CD4-positive, alpha-beta memory T cell (primary cell): ENCODE measurements around the gene CCL25. TPM values are rescaled to one million over a fixed set of nuclear protein-coding genes. Genes with fewer than 3 reads are reported as not detected.
"Not testable (repeated sequence)": the region's sequence is repeated elsewhere in the genome, so short reads cannot be mapped to it uniquely, and the experiment has no call there.

ENCODE experiments used
- CTCF ChIA-PET: fragments of 350-600 bp; sonication (Branson Sonifier 250); formaldehyde crosslinking; loops from one replicate; lab custom pipeline; 2021; ENCODE audit warnings: inconsistent platforms; ENCODE audit not compliant: partially characterized antibody; lab: Charles Lee
- POLR2A ChIA-PET: fragments of 350-600 bp; sonication (Branson Sonifier 250); formaldehyde crosslinking; loops from one replicate; lab custom pipeline; 2021; ENCODE audit not compliant: partially characterized antibody; lab: Charles Lee
- DNase-seq, 5 donors: peaks; one replicate each; pipeline versions ENCODE4 v3.0.0 to v3.0.0-alpha.2; 2020 to 2022; ENCODE audit warnings: mixed read lengths in 1 of 5
- H3K27ac ChIP-seq: one replicate; pipeline ENCODE4 v1.7.0; 2013; ENCODE audit warnings: low read depth, low read length
- H3K27me3 ChIP-seq: 2 replicates; pipeline ENCODE4 v1.7.0; 2013; ENCODE audit warnings: mild to moderate bottlenecking, low read length, moderate library complexity; ENCODE audit not compliant: insufficient read depth
- H3K36me3 ChIP-seq: 2 replicates; pipeline ENCODE4 v1.7.0; 2013; ENCODE audit warnings: mild to moderate bottlenecking, low read length, moderate library complexity; ENCODE audit not compliant: insufficient read depth
- H3K4me1 ChIP-seq: 2 replicates; pipeline ENCODE4 v1.7.0; 2013; ENCODE audit warnings: mild to moderate bottlenecking, low read length, moderate library complexity; ENCODE audit not compliant: insufficient read depth
- H3K4me3 ChIP-seq, 2 donors: one replicate each; pipeline ENCODE4 v1.7.0; 2013; ENCODE audit warnings: low read length in 2 of 2, mild to moderate bottlenecking in 1 of 2
- H3K9me3 ChIP-seq, 2 donors: one replicate each; pipeline ENCODE4 v1.7.0; 2013; ENCODE audit warnings: low read length in 2 of 2, control low read depth in 1 of 2; ENCODE audit not compliant: control insufficient read depth in 1 of 2
- H3K27ac Mint-ChIP-seq, 7 donors: one replicate each; pipeline ENCODE4 v1.8.0; 2020 to 2021; ENCODE audit warnings: mixed read lengths in 7 of 7, mild to moderate bottlenecking in 6 of 7, inconsistent platforms in 3 of 7, moderate library complexity in 3 of 7
- H3K27me3 Mint-ChIP-seq, 2 donors: one replicate each; pipeline ENCODE4 v1.8.0; 2020 to 2021; ENCODE audit warnings: mixed read lengths in 2 of 2
- H3K36me3 Mint-ChIP-seq, 2 donors: one replicate each; pipeline ENCODE4 v1.8.0; 2020 to 2021; ENCODE audit warnings: mixed read lengths in 2 of 2, inconsistent platforms in 1 of 2, mild to moderate bottlenecking in 1 of 2
- H3K4me1 Mint-ChIP-seq, 4 donors: one replicate each; pipeline ENCODE4 v1.8.0; 2020 to 2021; ENCODE audit warnings: mixed read lengths in 4 of 4, mild to moderate bottlenecking in 1 of 4
- H3K4me3 Mint-ChIP-seq, 8 donors: one replicate each; pipeline ENCODE4 v1.8.0; 2020 to 2021; ENCODE audit warnings: mixed read lengths in 8 of 8, mild to moderate bottlenecking in 7 of 8, moderate library complexity in 6 of 8, inconsistent platforms in 3 of 8
- H3K9me3 Mint-ChIP-seq, 8 donors: one replicate each; pipeline ENCODE4 v1.8.0; 2020 to 2021; ENCODE audit warnings: mixed read lengths in 8 of 8, mild to moderate bottlenecking in 5 of 8, inconsistent platforms in 3 of 8, moderate library complexity in 1 of 8
- intact Hi-C: fragments of 100-400 bp; cut with micrococcal nuclease; formaldehyde crosslinking; loops from one replicate; pipeline ENCODE4 v1.15.1; 2023
- polyA plus RNA-seq, 2 donors: library from polyadenylated mRNA; unstranded; fragments of 300-500 nt; fragmentation: Illumina TruSeq; gene quantifications; one replicate each; pipeline ENCODE4 v1.2.3, GENCODE V29; 2021
- total RNA-seq, 2 experiments: library from RNA; stranded (reverse); gene quantifications; one replicate each; pipeline ENCODE4 v1.2.3, GENCODE V29; 2021

The CCL25 gene
- total and polyA plus RNA-seq, 4 experiments from 2014 or later = not detected

GRCh38 chr19:8101910-8102309 is 49.4 kb downstream of the CCL25 start:
- H3K27ac Mint-ChIP-seq, CTCF ChIA-PET: not testable (repeated sequence)

GRCh38 chr19:8105471-8105870 is 52.9 kb downstream of the CCL25 start:
- H3K36me3 Mint-ChIP-seq = no peaks in the 10 kb centered on the region
- CTCF ChIA-PET = no interaction called here
- peaks cover 3 to 21% of the 10 kb centered on the region in 2 donors for H3K27me3 Mint-ChIP-seq

More at GRCh38 chr19:8101910-8102309, 49.4 kb downstream of the CCL25 start:
- H3K9me3 Mint-ChIP-seq, H3K4me3 ChIP-seq, H3K27me3 ChIP-seq, H3K36me3 ChIP-seq, intact Hi-C loops, H3K9me3 ChIP-seq, POLR2A ChIA-PET, H3K27ac ChIP-seq, H3K4me3 Mint-ChIP-seq, H3K4me1 ChIP-seq, H3K36me3 Mint-ChIP-seq, H3K4me1 Mint-ChIP-seq, DNase-seq: not testable (repeated sequence)
- H3K27me3 Mint-ChIP-seq = peaks cover 5 to 17% of the 10 kb centered on the region in 2 donors

GRCh38 chr19:8107301-8107903 is 54.8 kb downstream of the CCL25 start:
- Histone ChIP-seq H3K27me3 (no peaks in the 10 kb centered on the region), H3K9me3 (no peaks in the 10 kb centered on the region), H3K4me3 (no peak overlapping the region), H3K36me3 (no peaks in the 10 kb centered on the region), H3K4me1 (no peaks in the 10 kb centered on the region), H3K27ac (no peak overlapping the region)
- Mint-ChIP-seq H3K27me3 (peaks cover 5 to 17% of the 10 kb centered on the region in 2 donors), H3K36me3 (no peaks in the 10 kb centered on the region), H3K4me1 (no peaks in the 10 kb centered on the region), H3K9me3 (peaks cover 0 to 10% (median 2%) of the 10 kb centered on the region in 8 donors), H3K4me3 (no peak overlapping the region), H3K27ac (no peak overlapping the region)
- DNase-seq = no peak
- intact Hi-C loops = no loop called here
- CTCF ChIA-PET = no interaction called here
- POLR2A ChIA-PET = no interaction called here

More at GRCh38 chr19:8105471-8105870, 52.9 kb downstream of the CCL25 start:
- Mint-ChIP-seq H3K4me3 (no peak overlapping the region), H3K27ac (no peak overlapping the region), H3K4me1 (no peaks in the 10 kb centered on the region), H3K9me3 (peaks cover 0 to 10% (median under 1%) of the 10 kb centered on the region in 8 donors)
- H3K9me3 ChIP-seq = no peaks in the 10 kb centered on the region
- no peaks in the 10 kb centered on the region for H3K4me1 ChIP-seq
- no peaks in the 10 kb centered on the region for H3K27me3 ChIP-seq
- H3K4me3 ChIP-seq = no peak overlapping the region
- H3K36me3 ChIP-seq = no peaks in the 10 kb centered on the region
- no peak for DNase-seq
- POLR2A ChIA-PET = no interaction called here
- no peak overlapping the region for H3K27ac ChIP-seq
- intact Hi-C loops = no loop called here

DNA sequence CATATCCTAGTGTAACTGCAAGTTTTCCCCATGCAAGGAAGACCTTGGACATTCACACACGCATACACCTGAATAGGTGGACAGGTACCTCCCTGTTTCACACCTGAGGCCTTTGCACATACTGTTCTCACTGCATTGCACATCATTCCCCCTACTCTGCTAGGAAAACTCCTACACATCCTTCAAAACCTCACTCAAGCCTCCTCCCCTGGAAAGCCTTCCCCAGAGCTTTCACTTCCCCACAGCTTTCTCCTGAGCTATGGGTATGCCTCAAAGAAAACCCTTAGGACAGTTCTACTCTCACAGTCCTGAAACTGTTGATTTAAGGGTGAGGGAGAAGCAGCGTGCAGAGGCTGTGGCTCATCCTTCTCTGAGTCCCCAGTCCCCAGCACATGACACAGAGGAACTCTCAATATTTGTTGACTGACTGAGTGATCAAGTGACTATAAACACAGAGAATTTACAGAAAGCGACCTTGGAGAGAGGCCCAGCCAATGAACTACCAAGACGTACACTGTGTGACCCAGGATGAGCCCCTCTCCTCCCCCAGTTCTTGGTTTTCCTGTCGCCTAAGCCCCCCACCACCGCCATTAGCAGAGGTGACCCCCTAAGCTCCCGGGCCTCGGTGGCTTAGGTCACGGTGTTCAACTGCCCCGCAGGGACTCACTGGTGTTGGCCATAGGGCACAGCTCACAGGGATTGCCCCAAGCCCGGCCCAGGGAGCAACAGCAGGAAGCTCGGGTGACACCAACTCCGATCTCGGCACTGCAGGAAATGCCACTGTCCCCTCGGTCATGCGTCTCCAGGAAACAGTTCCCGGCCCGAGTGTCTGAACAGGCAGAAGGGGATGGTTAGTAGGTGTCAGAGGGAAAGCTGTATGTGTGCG is 56.2 kb downstream of the CCL25 start:
- Mint-ChIP-seq H3K27me3 (peaks cover 6 to 14% of the 10 kb centered on the region in 2 donors), H3K4me1 (no peaks in the 10 kb centered on the region), H3K4me3 (no peak overlapping the region), H3K9me3 (peaks cover 0 to 10% (median 0%) of the 10 kb centered on the region in 8 donors), H3K27ac (no peak overlapping the region), H3K36me3 (no peaks in the 10 kb centered on the region)
- no peak for DNase-seq
- Histone ChIP-seq H3K9me3 (no peaks in the 10 kb centered on the region), H3K4me1 (no peaks in the 10 kb centered on the region), H3K27ac (no peak overlapping the region), H3K27me3 (no peaks in the 10 kb centered on the region), H3K4me3 (no peak overlapping the region), H3K36me3 (no peaks in the 10 kb centered on the region)
- ChIA-PET POLR2A (no interaction called here), CTCF (no interaction called here)
- intact Hi-C loops = no loop called here

GRCh38 chr19:8109455-8109854 is 56.9 kb downstream of the CCL25 start:
- intact Hi-C loops = no loop called here
- POLR2A ChIA-PET = no interaction called here
- Histone ChIP-seq H3K4me3 (no peak overlapping the region), H3K4me1 (no peaks in the 10 kb centered on the region), H3K27ac (no peak overlapping the region), H3K27me3 (no peaks in the 10 kb centered on the region), H3K36me3 (no peaks in the 10 kb centered on the region), H3K9me3 (no peaks in the 10 kb centered on the region)
- Mint-ChIP-seq H3K27me3 (peaks cover 6 to 14% of the 10 kb centered on the region in 2 donors), H3K36me3 (no peaks in the 10 kb centered on the region), H3K4me3 (no peak overlapping the region), H3K9me3 (peaks cover 0 to 10% (median 0%) of the 10 kb centered on the region in 8 donors), H3K27ac (no peak overlapping the region), H3K4me1 (no peaks in the 10 kb centered on the region)
- no peak for DNase-seq
- CTCF ChIA-PET = no interaction called here

DNA sequence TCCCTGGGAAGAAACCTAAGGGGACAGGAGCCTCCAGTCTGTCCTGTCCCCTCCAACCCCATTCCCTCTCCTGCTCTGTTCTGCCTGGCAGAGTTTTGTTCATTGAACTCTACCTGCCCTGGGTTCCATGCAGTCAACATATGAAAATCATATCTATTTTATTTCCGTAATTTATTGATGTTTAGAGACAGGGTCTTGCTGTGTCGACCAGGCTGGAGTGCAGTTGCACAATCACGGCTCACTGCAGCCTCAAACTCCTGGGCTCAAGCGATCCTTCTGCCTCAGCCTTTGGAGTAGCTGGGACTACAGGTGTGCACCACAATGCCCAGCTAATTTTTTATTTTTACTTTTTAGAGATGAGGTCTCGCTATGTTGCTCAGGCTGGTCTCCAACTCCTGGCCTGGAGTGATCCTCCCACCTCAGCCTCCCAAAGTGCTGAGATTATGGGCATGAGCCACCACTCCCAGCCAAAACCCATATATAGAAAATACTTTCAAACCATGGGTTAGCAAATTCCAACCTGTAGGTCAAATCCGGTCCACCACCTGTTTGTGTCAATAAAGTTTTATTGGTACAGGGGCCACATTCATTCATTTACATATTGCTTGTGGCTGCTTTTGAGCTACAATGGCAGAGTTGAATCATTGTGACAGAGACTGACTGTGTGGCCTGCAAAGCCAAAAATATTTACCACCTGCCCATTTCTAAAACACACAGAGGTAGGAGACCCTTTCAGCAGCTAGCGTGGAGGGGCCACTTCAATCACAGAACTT is 57.5 kb downstream of the CCL25 start:
- POLR2A ChIA-PET = no interaction called here
- Histone ChIP-seq H3K36me3 (no peaks in the 10 kb centered on the region), H3K27ac (no peak overlapping the region), H3K4me1 (no peaks in the 10 kb centered on the region), H3K4me3 (no peak overlapping the region), H3K9me3 (no peaks in the 10 kb centered on the region), H3K27me3 (no peaks in the 10 kb centered on the region)
- H3K4me3 Mint-ChIP-seq = no peak overlapping the region
- peaks cover 0 to 10% (median 0%) of the 10 kb centered on the region in 8 donors for H3K9me3 Mint-ChIP-seq
- no peaks in the 10 kb centered on the region for H3K36me3 Mint-ChIP-seq
- H3K27ac Mint-ChIP-seq = no peak overlapping the region
- DNase-seq = no peak
- intact Hi-C loops = no loop called here
- no peaks in the 10 kb centered on the region for H3K4me1 Mint-ChIP-seq
- CTCF ChIA-PET = no interaction called here
- H3K27me3 Mint-ChIP-seq = peaks cover 6 to 14% of the 10 kb centered on the region in 2 donors

DNA sequence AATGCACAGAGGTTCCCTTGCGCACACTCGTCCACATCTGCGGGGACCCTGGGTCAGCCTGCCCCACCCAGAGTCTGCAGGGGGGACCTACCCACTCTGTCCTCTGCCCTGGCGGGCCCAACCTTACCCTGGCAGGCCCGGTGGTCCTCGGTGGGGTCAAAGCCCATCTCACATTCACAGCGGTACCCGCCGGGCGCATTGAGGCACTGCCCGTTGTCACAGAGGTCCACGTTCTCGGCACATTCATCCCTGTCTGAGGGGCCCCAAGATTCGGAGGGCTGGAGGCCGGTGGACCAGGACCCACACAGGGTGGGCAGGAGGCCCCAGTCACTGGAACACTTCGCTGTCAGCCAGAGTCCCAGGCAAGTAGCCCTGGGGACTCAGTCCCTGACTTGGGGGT is 58.4 kb downstream of the CCL25 start:
- Mint-ChIP-seq H3K36me3 (no peaks in the 10 kb centered on the region), H3K4me1 (no peaks in the 10 kb centered on the region), H3K4me3 (no peak overlapping the region), H3K9me3 (peaks cover 0 to 10% (median 0%) of the 10 kb centered on the region in 8 donors), H3K27ac (no peak overlapping the region), H3K27me3 (peaks cover 8 to 9% of the 10 kb centered on the region in 2 donors)
- Histone ChIP-seq H3K4me1 (no peaks in the 10 kb centered on the region), H3K27me3 (no peaks in the 10 kb centered on the region), H3K27ac (no peak overlapping the region), H3K9me3 (no peaks in the 10 kb centered on the region), H3K4me3 (no peak overlapping the region), H3K36me3 (no peaks in the 10 kb centered on the region)
- CTCF ChIA-PET = no interaction called here
- no peak for DNase-seq
- POLR2A ChIA-PET = no interaction called here
- intact Hi-C loops = no loop called here
